ENCODE measurements around the gene CDK17. TPM values are rescaled to one million over a fixed set of nuclear protein-coding genes. Genes with fewer than 3 reads are reported as not detected.

CDK17 gene
- total and polyA plus RNA-seq, 9 donors, result 13.8 to 59.2 (median 30.9) TPM

GRCh38 chr12:96416033-96416799 lies 16.0 kb upstream of the CDK17 start:
- Histone ChIP-seq H3K36me3 (no peaks in the 10 kb centered on the region), H3K27me3 (no peaks in the 10 kb centered on the region), H3K27ac (no peak overlapping the region), H3K4me1 (ENCODE audit: insufficient read depth) (peaks cover 1% of the 10 kb centered on the region), H3K4me3 (no peak overlapping the region), H3K9me3 (no peaks in the 10 kb centered on the region)
- no peak for DNase-seq
- no peak for TF ChIP-seq EP300 (IDR thresholded peaks at IDR 0.05)
- TF ChIP-seq CTCF (IDR thresholded peaks at IDR 0.05), result no peak
- no peak for TF ChIP-seq POLR2A (IDR thresholded peaks at IDR 0.05)
- WGBS, 3 donors, result 69 to 74% (median 71%) methylated on average over 7 of the region's 7 CpGs
- intact Hi-C loops (cut with DNase I), result no loop called here

GRCh38 chr12:96414637-96415036 lies 14.4 kb upstream of the CDK17 start:
- TF ChIP-seq EP300 (IDR thresholded peaks at IDR 0.05) (no peak), POLR2A (IDR thresholded peaks at IDR 0.05) (no peak), CTCF (IDR thresholded peaks at IDR 0.05) (no peak)
- no peak overlapping the region for H3K27ac ChIP-seq
- WGBS, 3 donors, result 82 to 91% (median 91%) methylated on average over 1 of the region's 1 CpG
- H3K27me3 ChIP-seq, result no peaks in the 10 kb centered on the region
- no peaks in the 10 kb centered on the region for H3K9me3 ChIP-seq
- H3K4me1 ChIP-seq (ENCODE audit: insufficient read depth), result no peaks in the 10 kb centered on the region
- no peak for DNase-seq
- no peaks in the 10 kb centered on the region for H3K36me3 ChIP-seq
- H3K4me3 ChIP-seq, result no peak overlapping the region
- intact Hi-C loops (cut with DNase I), result no loop called here

GRCh38 chr12:96412431-96412830 lies 12.2 kb upstream of the CDK17 start:
- no peaks in the 10 kb centered on the region for H3K9me3 ChIP-seq
- no peaks in the 10 kb centered on the region for H3K4me1 ChIP-seq (ENCODE audit: insufficient read depth)
- no peak overlapping the region for H3K27ac ChIP-seq
- intact Hi-C loops (cut with DNase I), result no loop called here
- no peak overlapping the region for H3K4me3 ChIP-seq
- no peaks in the 10 kb centered on the region for H3K27me3 ChIP-seq
- no peaks in the 10 kb centered on the region for H3K36me3 ChIP-seq
- no peak for DNase-seq
- TF ChIP-seq POLR2A (IDR thresholded peaks at IDR 0.05) (no peak), CTCF (IDR thresholded peaks at IDR 0.05) (no peak), EP300 (IDR thresholded peaks at IDR 0.05) (no peak)

GRCh38 chr12:96409731-96410130 lies 9.5 kb upstream of the CDK17 start:
- H3K27me3 ChIP-seq, result no peaks in the 10 kb centered on the region
- no peaks in the 10 kb centered on the region for H3K9me3 ChIP-seq
- H3K36me3 ChIP-seq, result no peaks in the 10 kb centered on the region
- intact Hi-C loops (cut with DNase I), result loop anchor here in 2 of 4 donors (10.0 kb wide), 2 partner anchors 185 to 195 kb away; no protein-coding TSS in a partner anchor
- WGBS, 3 donors, result 89 to 91% (median 89%) methylated on average over 4 of the region's 4 CpGs
- DNase-seq, result no peak
- H3K27ac ChIP-seq, result no peak overlapping the region
- TF ChIP-seq CTCF (IDR thresholded peaks at IDR 0.05) (no peak), EP300 (IDR thresholded peaks at IDR 0.05) (no peak), POLR2A (IDR thresholded peaks at IDR 0.05) (no peak)
- no peak overlapping the region for H3K4me3 ChIP-seq
- no peaks in the 10 kb centered on the region for H3K4me1 ChIP-seq (ENCODE audit: insufficient read depth)
